Loucy (cell line): ENCODE results near the gene HIP1.
"Not testable (repeated sequence)": the region's sequence is repeated elsewhere in the genome, so short reads cannot be mapped to it uniquely, and the experiment has no call there.

ENCODE experiments used
- CTCF ChIP-seq: fragments of 200-600 bp; sonication (generic); conservative IDR thresholded peaks from 2 replicates; pipeline ENCODE4 v1.5.1; 2014; ENCODE audit warnings: mild to moderate bottlenecking, antibody characterized with exemption, low read length
- EZH2phosphoT487 ChIP-seq: fragments of 200-600 bp; IDR thresholded peaks from 2 replicates; pipeline ENCODE4 v1.6.1; 2018; ENCODE audit warnings: antibody characterized with exemption, mild to moderate bottlenecking, moderate library complexity, borderline replicate concordance

DNA sequence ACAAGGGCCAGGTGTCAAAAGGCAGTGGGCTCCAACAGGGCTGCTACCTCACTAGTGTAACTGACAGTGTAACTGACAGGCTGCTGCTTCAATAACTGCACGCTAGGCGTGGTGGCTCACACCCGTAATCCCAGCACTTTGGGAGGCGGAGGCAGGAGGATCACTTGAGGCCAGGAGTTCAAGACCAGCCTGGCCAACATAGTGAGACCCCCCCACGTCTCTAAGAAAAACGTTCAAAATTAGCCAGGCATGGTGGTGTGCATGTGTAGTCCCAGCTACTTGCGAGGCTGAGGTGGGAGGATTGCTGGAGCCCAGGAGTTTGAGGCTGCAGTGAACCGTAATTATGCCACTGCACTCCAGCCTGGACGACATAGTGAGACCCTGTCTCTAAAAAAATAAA is 16.8 kb downstream of the HIP1 start:
- not testable (repeated sequence) for TF ChIP-seq CTCF, EZH2phosphoT487
